GM18870 (cell line): ENCODE measurements around the gene KRT81.
"Not testable (repeated sequence)": the region's sequence is repeated elsewhere in the genome, so short reads cannot be mapped to it uniquely, and the experiment has no call there.

Source experiments
- ATAC-seq: cut with Tn5 transposase; IDR thresholded peaks from one replicate; pipeline ENCODE4 v1.9.1; 2021; ENCODE audit warnings: moderate library complexity; ENCODE audit not compliant: unreplicated experiment

The KRT81 gene

GRCh38 chr12:52256584-52256935 lies 34.8 kb downstream of the KRT81 start:
- no peak for ATAC-seq

- ATAC-seq = no peak
Measured at GRCh38 chr12:52255926-52256583, 35.3 kb downstream of the KRT81 start.

- ATAC-seq = no peak
Measured at GRCh38 chr12:52254965-52255751, 36.2 kb downstream of the KRT81 start.

- no peak for ATAC-seq
Measured at GRCh38 chr12:52254180-52254964, 37.0 kb downstream of the KRT81 start.

GRCh38 chr12:52253391-52254179 lies 37.7 kb downstream of the KRT81 start:
- ATAC-seq = no peak

- ATAC-seq = no peak
Measured at GRCh38 chr12:52252728-52253343, 38.5 kb downstream of the KRT81 start.

GRCh38 chr12:52252175-52252615 lies 39.1 kb downstream of the KRT81 start:
- ATAC-seq = not testable (repeated sequence)

- no peak for ATAC-seq
Measured at GRCh38 chr12:52251367-52252051, 39.8 kb downstream of the KRT81 start.

GRCh38 chr12:52250048-52250990 lies 41.0 kb downstream of the KRT81 start:
- ATAC-seq = no peak

- ATAC-seq = no peak
Measured at GRCh38 chr12:52249511-52250047, 41.8 kb downstream of the KRT81 start.

- ATAC-seq = no peak
Measured at GRCh38 chr12:52248541-52249461, 42.5 kb downstream of the KRT81 start.

GRCh38 chr12:52247622-52248540 lies 43.5 kb downstream of the KRT81 start:
- ATAC-seq = no peak

GRCh38 chr12:52246720-52247621 lies 44.4 kb downstream of the KRT81 start:
- ATAC-seq = no peak

GRCh38 chr12:52245962-52246569 lies 45.3 kb downstream of the KRT81 start:
- ATAC-seq = no peak
